ENCODE results near the gene TOX4.

Gene TOX4

DNA sequence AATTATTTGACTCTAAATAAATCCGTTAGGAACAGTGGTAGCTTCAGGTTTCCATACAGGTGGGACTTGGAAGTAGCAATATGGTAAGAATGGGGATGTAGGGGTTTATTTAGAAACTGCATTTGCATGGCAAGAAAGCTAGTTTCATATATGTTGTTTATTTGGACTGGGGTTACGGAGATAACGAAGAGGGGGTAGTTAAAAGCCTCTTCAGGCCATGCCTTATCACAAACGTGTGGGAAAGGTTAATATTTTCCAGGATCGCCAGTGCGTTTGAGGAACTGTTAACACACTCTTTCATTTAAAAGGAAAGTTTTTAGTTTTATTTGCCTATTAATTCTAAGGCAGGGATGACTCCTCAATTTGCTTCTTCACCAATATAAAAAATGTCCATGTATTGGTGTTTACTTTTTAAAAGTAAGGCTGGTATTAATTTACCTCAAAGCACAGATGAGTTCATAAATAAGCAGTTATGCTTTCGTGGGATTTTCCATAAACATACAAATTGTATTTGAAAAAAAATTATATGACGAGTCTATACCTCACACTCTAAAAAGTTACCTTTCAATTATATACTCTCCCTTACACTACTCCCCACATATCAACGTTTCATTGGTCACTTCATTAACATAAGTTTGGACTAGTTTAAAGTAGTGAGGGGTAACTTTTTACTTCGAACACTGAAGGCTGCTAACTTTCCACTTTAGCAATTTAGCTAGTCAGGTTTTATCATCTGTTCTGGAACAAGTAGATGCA, 1.1 kb upstream of the TOX4 start:
- TF ChIP-seq JUND (IDR thresholded peaks at IDR 0.05; ENCODE audit: low read depth), result no peak

DNA sequence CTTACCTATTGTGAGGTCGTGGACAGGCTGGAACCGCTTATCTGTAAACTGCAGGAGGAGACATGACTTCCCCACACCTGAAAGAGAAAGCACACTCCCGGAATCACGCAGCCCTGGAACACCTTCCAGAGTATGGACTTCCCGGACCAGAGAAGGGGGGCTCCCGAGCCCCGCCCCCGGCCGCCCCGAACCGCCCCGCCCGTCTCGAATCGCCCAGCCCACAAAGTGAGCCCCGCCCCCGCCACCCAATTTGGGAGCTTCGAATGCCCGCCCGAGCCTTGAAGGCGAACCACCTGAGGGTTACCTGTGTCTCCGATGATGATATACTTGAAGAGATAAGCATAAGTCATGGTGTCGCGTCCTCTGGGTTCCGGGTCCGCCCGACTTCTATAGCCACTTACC, 471 bp upstream of the TOX4 start:
- DNase-seq (ENCODE audit: low read depth in 1 of 2, low spot score in 1 of 2), result peak; percentile 31 to 90
- in situ Hi-C loops (cut with HindIII; ENCODE audit: low pct_unique_long_range_greater_than_20kb, low sequenced_read_pairs), result no loop called here

More for the DNA sequence above, 1.1 kb upstream of the TOX4 start:
- in situ Hi-C loops (cut with HindIII; ENCODE audit: low pct_unique_long_range_greater_than_20kb, low sequenced_read_pairs), result no loop called here
- no peak for DNase-seq (ENCODE audit: low read depth in 1 of 2, low spot score in 1 of 2)

DNA sequence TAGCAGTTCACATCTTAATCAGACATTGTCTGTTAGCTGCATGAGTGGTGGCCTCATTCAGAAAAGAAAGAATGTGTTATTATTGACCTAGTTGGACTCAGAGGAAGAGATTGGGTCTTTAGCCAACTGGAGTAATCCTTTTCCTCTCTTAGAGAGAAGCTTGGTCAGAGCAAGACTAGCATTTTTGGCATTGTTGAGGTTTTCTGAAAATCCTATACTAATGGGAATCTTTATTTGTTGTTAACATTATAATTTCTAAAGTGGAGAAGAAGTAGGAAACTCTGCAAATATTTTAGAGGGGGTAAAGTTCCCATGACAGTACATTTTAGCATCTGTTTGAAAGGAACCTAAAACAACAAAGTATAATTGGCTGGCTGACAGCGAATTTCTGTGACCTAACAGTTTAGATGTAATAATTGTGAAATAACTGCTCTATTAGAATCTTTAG, 9.7 kb downstream of the TOX4 start:
- in situ Hi-C loops (cut with HindIII; ENCODE audit: low pct_unique_long_range_greater_than_20kb, low sequenced_read_pairs), result no loop called here
- no peak for DNase-seq (ENCODE audit: low read depth in 1 of 2, low spot score in 1 of 2)
- TF ChIP-seq JUND (IDR thresholded peaks at IDR 0.05; ENCODE audit: low read depth), result no peak

More for the DNA sequence above, 471 bp upstream of the TOX4 start:
- TF ChIP-seq JUND (IDR thresholded peaks at IDR 0.05; ENCODE audit: low read depth), result no peak

DNA sequence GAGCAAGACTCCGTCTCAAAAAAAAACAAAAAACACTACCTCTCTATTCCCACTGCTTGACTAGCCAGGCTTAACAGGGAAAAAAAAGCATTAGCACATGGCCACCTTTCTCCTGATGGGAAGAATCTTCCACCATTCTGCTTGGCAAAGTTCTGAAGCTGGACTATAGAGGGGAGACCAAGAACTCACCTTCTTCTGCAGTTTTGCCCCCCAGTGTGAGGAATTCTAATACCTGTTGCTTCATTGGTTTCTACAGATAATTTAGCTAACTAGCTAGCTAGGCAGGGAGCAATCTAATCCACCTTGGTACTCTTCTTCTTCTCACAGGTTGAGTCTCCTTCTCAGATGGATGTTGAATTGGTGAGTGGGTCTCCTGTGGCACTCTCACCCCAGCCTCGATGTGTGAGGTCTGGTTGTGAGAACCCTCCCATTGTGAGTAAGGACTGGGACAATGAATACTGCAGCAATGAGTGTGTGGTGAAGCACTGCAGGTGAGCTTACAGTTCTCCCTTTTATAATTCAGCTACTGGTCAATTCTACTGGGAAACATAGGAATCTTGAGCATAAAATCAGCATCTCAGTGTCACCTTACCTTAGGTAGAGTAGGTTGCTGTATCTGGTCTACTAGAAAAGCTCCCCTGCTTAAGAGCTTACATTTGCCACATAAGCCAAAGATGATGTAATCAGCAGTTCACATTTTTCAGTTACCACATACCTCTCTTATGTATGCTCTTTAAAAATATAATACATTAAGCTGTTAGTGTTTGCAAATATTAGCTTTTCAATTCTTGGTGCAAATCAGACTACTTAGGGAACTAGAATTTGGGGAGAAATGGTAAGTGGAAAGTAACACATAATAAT, 18.1 kb downstream of the TOX4 start:
- in situ Hi-C loops (cut with HindIII; ENCODE audit: low pct_unique_long_range_greater_than_20kb, low sequenced_read_pairs), result no loop called here
- TF ChIP-seq JUND (IDR thresholded peaks at IDR 0.05; ENCODE audit: low read depth), result no peak
- peak in 1 of 2 experiments; percentile 5 for DNase-seq (ENCODE audit: low read depth in 1 of 2, low spot score in 1 of 2)

DNA sequence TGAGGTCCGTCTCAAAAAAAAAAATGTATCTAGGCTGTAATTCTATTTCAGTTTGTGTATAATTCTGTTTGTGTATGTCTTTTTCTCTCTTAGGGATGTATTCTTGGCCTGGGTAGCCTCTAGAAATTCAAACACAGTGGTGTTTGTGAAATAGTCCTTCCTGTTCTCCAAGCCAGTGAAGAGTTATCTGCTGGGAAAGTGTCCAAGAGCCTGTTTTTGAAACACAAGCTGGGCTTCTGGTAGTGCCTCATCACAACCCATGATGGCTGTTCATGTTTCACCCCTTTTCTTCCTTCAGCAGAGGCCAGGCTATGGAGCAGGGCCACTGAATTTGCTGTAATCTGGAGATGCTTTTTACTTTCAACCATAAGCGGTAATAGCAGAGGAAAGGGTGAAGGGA, 19.5 kb downstream of the TOX4 start:
- in situ Hi-C loops (cut with HindIII; ENCODE audit: low pct_unique_long_range_greater_than_20kb, low sequenced_read_pairs), result no loop called here

DNA sequence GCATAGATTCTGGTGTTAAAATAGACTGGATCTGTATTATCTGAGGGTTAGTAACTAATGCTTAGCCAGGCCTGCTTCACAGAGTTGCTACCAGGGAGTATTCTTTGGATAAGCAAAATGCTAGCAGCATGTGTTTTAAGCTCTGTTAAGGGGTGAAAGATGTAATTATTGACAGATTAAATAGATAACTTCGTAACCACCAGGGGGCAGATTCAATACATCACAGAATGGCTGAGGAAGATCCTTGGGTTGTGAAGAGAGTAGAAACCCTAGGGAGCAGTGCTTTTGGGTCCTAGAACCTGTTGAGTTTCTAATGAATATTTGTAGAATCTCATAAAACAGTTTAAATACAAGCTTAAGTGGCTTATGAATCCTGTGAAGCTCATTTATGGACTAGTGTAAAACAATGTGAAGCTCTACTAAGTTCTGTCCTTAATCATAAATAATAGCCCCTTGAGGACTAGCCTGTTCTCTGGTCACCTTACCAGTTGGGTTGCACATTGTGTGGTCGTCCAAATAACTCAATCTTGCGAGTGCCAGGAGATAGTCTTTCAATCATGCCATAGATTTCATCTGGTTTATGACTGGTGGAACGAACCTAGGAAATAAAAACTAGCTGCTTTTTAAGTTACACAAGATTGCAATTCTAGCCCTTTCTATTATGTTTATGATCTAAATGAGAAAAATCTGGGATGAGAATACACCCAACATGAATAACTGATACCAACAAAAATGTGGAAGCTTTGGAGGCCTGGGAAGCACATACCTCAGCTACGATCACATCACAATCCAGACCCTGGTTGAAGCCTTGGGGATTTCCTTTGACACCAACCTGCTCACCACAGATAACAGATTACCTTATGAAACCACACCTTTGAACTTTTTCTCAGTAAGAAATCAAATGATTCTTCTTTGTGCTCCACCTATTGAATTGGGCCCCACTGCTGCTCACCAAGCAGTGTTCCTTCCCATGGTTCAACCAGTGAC, 21.8 kb downstream of the TOX4 start:
- no peak for TF ChIP-seq JUND (IDR thresholded peaks at IDR 0.05; ENCODE audit: low read depth)
- DNase-seq (ENCODE audit: low read depth in 1 of 2, low spot score in 1 of 2), result peak; percentile 7 to 70
- in situ Hi-C loops (cut with HindIII; ENCODE audit: low pct_unique_long_range_greater_than_20kb, low sequenced_read_pairs), result no loop called here

More for the DNA sequence above, 19.5 kb downstream of the TOX4 start:
- DNase-seq (ENCODE audit: low read depth in 1 of 2, low spot score in 1 of 2), result no peak
- TF ChIP-seq JUND (IDR thresholded peaks at IDR 0.05; ENCODE audit: low read depth), result no peak

DNA sequence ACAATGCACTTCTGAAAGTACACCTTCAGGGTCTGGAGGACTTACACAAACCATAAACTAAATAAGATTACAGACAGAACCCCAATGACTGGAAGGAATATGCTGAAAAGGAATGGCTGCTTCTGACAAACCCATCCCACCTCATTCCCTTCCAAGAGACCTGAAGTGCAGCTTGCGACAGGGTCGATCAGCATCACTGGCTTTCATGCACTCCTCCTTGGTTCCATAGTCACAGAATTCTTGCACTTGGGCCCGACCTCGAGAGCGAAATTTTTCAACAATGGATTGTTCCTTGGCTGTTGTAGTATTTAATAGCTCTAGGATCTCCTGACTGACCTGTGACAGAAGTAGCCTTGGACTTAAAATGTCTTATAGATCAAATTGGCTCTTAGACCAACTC, 24.6 kb downstream of the TOX4 start:
- TF ChIP-seq JUND (IDR thresholded peaks at IDR 0.05; ENCODE audit: low read depth), result no peak
- in situ Hi-C loops (cut with HindIII; ENCODE audit: low pct_unique_long_range_greater_than_20kb, low sequenced_read_pairs), result no loop called here
- no peak for DNase-seq (ENCODE audit: low read depth in 1 of 2, low spot score in 1 of 2)

DNA sequence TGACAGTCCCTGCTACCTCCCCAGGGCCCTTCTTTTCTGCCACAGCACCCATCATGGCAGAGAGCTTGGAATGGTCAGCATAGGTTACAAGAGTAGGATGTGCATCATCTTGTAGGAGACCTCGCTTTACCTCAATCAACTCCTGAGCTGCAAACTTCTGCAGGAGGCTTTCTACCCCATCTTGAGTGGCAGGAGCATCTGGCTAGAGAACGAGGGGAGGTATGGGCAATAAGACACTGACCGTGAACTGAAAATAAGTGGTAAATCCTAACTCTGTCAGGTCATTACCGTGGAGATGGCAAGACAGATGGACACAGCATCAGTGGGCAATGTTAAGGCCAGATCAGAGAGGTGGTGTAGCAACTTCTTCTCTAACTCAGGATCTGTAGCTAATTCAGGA, 26.4 kb downstream of the TOX4 start:
- TF ChIP-seq JUND (IDR thresholded peaks at IDR 0.05; ENCODE audit: low read depth), result no peak
- DNase-seq (ENCODE audit: low read depth in 1 of 2, low spot score in 1 of 2), result no peak
- in situ Hi-C loops (cut with HindIII; ENCODE audit: low pct_unique_long_range_greater_than_20kb, low sequenced_read_pairs), result no loop called here

DNA sequence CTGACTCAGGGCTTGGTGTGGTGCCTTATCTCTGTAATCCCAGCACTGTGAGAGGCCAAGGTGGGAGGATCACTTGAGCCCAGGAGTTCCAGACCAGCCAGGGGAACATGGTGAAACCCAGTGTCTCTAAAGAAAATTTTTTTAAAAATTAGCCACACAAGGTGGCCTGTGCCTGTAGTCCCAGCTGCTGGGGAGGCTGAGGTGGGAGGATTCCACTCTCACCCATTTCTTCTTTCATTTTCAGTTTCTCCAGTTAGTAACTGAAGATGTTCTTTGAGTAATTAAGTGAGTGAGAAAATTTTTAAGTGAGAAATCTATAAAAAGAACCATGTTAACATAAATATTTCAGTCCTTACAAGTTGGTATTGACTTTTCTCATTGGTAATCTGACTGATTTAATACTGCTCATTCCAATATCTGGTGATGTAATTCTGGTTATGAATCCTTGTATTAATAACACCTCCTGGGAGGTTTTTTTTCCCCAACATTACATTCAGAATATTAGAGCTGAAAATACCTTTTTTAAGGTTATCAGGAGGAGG, 28.1 kb downstream of the TOX4 start:
- no peak for DNase-seq (ENCODE audit: low read depth in 1 of 2, low spot score in 1 of 2)
- in situ Hi-C loops (cut with HindIII; ENCODE audit: low pct_unique_long_range_greater_than_20kb, low sequenced_read_pairs), result no loop called here
- TF ChIP-seq JUND (IDR thresholded peaks at IDR 0.05; ENCODE audit: low read depth), result no peak

DNA sequence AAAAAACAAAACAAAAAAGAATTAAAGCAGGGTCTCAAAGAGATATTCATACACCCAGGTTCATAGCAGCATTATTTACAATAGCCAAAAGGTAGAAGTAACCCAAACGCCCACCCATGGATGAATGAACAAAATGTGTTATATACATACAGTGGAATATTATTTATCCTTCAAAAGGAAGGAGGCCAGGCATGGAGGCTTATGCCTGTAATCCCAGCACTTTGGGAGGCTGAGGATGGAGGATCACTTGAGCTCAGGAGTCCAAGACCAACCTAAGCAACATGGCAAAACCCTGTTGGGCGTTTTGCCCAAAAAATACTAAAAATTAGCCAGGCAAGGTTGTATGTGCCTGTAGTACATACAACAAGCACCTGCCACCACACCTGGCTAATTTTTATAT, 29.6 kb downstream of the TOX4 start:
- no peak for DNase-seq (ENCODE audit: low read depth in 1 of 2, low spot score in 1 of 2)
- TF ChIP-seq JUND (IDR thresholded peaks at IDR 0.05; ENCODE audit: low read depth), result no peak
- in situ Hi-C loops (cut with HindIII; ENCODE audit: low pct_unique_long_range_greater_than_20kb, low sequenced_read_pairs), result no loop called here

DNA sequence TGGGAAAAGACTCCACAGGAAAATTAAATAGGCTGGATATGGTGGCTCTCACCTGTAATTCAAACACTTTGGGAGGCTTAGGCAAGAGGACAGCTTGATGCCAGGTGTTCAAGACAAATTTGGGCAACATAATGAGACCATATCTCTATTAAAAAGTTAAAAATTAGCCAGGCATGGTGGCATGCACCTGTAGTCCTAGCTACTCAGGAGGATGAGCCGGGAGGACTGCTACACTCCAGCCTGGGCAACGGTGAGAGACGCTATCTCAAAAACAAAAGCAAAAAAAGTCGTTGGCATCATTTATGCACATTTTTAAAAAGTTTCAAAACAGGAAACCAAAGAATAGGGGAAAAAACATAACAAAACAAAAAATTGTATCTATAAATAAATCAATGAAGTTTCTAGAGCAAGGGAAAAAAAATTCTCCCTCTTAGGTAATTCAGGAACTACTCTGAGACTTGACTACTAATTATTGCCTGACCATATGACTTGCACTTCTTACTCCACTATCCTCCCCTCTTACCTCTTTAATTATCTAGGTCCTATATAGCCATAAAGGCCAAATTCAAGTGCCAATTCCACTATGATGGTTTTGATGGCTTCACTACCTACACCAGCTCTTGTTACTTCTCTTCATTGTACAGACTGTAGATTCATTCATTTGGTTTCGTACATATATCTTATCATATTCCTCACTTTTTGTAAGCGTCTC, 32.6 kb downstream of the TOX4 start:
- in situ Hi-C loops (cut with HindIII; ENCODE audit: low pct_unique_long_range_greater_than_20kb, low sequenced_read_pairs), result no loop called here
- DNase-seq (ENCODE audit: low read depth in 1 of 2, low spot score in 1 of 2), result no peak
- TF ChIP-seq JUND (IDR thresholded peaks at IDR 0.05; ENCODE audit: low read depth), result no peak
